T-helper 2 cell treated with Interferon-gamma antibody and Interleukin-4, amounts not matched to agents 100 ng/mL and 5 ng/mL, for 36 hours (primary cell): ENCODE results near the gene POLR2J. TPM values are rescaled to one million over a fixed set of nuclear protein-coding genes. Genes with fewer than 3 reads are reported as not detected.
"Not testable (repeated sequence)": the region's sequence is repeated elsewhere in the genome, so short reads cannot be mapped to it uniquely, and the experiment has no call there.

ENCODE experiments used
- intact Hi-C: fragments of 100-400 bp; cut with micrococcal nuclease; formaldehyde crosslinking; loops from one replicate; pipeline ENCODE4 v1.15.1; 2023
- total RNA-seq: library from RNA; stranded (reverse); gene quantifications from 2 replicates; pipeline ENCODE4 v1.2.3, GENCODE V29; 2022

The POLR2J gene
- total RNA-seq, 1 donor from 2014 or later, result 51.7 TPM

DNA sequence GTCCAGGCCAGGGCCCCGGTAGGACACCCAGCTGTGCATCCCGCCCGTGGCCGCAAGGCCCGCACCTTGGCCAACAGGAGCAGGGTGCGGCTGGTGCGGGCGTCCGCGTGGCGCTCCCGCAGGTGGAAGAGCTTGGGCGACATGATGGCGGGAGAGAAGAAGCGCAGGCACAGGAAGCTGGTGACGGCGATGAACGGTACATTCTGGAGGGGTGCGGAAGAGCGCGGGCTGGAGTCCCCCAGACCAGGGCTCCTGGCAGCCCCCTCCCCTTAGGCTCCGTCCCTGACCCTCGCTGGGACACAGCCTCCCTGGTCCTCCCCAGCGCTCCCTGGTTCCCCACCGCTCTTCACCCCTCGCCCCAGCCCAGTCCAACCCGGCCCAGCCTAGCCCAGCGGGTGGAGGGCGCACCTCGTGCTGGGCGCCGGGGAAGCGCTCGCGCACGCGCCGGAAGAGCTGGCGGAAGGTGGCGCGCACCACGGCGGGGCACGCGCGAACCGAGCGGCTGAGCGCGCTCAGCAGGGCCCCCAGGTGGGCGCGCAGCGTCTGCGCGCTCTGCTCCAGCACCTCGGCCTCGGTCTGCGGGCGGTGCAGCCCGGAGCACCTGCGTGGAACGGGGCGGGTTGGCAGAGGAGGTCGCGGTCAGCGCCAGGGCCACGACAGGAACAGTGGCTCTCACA lies 15.9 kb upstream of the POLR2J start:
- intact Hi-C loops, result not testable (repeated sequence)

DNA sequence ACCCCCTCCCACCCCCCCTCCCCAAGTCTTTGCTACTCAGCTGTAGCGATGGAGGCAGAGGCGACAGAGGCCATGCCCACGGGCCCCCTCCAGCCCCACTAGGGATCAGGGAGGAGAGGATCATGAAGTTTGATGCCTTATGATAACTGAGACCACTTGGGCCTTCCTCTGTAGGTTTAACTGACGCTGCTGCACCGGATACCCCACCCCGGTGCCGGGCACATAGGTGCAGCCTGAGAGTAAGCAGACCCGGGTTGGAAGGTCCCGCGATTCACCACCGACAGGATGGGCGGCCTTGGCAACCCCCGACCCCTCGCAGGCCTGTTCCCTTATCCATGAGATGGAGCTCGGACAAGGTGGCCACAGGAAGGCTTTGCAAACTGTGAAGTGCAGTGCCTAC lies 15.3 kb upstream of the POLR2J start:
- intact Hi-C loops, result not testable (repeated sequence)

DNA sequence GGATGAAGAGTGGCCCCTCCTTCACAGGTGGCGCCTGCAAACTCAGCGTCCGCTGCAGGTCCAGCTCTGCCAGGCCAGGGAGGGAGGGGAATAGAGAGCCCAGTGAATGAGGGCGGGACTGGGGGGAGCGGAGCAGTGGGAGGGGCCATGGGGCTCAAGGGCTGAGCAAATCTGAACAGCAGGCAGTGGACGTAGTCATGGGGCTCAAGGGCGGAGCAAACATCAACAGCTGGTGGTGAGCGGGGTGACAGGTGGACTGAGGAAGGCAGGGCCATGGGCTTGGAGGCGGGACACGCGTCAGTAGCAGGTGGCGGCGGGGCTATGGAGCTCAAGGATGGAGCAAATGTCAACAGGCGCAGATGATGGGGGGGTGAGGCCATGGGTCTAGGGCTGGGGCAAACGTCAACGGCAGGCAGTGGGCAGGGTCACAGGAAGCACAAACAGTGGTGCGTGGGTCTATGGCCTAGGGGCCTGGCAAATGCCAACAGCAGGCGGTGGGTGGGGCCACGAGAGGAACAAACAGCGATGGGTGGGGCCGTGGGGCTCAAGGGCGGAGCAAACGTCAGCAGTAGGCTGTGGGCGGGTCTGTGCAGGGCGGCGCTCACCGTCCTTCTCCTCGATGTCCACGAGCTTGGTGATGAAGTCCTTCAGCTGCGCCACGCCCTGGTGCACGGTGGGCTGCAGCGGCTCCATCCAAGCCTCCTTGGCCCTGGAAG lies 14.7 kb upstream of the POLR2J start:
- intact Hi-C loops, result not testable (repeated sequence)

DNA sequence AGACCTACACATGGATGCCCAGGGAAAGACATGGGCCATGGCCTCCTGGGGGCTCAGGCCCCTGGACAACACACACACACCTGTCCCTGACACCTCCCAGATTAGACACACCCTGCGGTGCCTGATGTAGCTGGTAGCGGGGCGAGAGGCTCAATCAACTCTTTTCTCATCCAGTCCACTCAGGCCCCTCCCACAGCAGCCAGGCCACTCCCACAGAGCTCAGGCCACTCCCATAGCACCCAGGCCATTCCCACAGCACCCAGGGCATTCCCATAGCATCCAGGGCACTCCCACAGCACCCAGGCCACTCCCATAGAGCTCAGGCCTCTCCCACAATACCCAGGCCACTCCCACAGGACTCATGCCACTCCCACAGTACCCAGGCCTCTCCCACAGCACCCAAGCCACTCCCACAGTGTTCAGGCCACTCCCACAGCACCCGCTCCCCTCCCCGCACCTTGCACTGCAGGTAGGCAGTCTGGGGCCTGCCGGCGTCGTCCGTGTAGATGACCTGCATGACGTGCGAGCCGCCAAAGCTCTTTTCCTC lies 11.9 kb upstream of the POLR2J start:
- intact Hi-C loops, result not testable (repeated sequence)

DNA sequence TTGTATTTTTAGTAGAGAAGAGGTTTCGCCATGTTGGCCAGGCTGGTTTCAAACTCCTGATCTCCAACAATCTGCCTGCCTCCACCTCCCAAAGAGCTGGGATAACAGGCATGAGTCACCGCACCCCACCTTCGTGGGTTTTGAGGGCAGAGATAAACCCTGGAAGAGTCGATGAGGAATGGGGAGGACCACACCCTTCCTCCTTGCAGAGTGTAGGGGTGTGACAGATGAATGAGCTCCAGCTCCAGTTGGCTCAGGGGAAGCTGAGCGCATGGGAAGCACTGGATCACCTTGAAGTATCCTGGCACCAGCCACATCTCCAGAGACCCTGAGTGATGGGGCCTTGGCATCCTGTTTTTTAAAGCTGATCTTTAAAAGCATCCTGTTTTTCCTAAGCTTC lies 5.6 kb upstream of the POLR2J start:
- intact Hi-C loops, result not testable (repeated sequence)

DNA sequence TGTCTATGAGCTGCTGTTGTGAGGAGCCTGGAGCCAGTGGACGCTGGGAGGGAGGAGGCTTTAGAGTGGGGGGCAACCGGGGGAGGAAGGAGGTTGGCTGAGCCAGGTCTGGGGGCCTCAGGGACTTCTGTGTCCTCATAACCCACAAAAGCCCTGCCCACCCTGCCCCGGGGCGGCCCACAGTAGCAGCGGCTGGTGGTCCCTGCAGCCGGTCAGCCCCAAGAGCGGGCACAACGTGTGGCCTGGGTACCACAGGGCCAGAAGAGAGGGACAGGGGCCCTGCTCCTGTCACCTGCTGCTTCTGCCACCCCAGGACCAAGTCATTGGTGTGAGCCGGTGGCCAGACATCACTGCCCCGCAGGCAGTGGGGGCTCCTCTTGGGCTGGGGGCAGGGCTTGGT lies 3.2 kb upstream of the POLR2J start:
- intact Hi-C loops, result not testable (repeated sequence)

DNA sequence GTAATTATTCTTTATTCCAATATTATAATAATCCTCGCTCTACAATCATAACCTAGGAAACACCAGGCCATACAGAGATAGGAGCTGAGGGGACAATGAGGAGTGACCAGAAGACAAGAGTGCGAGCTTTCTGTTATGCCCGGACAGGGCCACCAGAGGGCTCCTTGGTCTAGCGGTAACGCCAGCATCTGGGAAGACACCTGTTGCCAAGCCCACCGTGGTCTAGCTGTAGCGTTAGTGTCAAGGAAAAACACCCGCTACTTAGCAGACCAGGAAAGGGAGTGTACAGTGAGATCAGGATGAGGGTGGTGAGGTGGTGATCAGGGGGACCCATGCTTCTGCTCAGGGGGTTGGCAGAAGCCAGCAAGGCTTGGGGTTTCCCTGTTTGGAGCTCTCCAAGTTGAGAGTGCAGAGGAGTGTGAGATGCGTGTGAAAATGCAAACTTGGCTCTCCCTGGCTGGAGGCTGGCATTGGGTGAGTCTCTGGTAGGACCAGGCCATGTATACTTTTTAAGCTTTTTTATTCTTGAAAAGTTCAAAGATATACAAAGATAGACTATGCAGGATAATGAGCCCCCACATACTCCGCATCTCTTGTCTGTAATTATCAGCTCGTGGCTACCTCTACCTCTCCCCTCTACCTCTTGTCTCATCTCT lies 1.4 kb upstream of the POLR2J start:
- intact Hi-C loops, result not testable (repeated sequence)

DNA sequence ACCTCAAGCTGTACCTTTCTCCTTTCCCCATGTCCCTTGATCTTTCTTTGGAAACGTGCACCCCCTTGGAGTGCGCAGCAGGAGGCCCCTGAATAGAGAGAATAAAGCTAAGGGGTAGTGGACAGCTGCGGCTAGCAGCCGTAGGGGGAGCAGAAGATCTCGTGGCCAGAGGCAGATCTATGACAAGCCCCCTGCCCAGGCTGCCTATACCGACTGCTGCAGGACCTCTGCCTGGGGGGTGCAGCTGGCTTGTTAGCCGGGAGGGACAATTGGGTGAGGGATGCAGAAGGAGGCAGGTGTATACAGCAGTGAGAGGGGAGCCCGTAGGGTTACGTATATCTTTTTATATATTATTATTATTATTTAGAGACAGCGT lies 475 bp upstream of the POLR2J start:
- intact Hi-C loops, result not testable (repeated sequence)

DNA sequence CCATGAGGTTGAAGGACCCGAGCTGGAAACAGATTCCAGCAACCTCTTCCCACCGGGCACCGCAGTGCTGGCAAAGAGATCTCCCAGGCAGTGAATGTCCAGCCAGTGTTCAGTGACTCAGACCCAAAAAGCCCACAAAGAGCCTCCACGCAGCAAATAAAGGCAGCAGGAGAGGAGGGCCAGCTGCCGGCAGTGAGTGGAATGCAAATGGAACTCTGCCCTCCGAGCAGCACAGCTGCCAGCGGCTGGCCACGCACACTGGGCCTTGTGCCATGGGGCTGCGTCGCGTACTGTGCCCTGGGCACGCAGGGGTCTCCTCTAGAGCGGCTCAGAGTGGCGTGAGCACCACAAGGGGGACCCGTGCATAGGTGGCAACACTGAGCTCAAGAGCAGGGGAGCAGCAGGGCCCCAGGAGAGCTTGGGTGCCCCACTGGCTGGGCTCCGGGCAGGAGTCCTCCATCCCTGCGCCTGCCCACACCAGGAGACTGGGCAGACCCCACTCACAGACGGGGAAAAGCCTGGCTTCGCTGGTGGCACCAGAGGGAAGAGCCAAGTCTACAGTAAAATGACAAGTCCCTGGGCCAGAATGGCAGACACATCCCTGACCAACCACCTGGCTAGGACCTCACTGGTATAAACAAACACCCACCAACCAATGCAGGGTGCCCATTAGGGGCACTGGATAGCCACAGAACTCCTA lies 3.8 kb downstream of the POLR2J start:
- intact Hi-C loops, result not testable (repeated sequence)

DNA sequence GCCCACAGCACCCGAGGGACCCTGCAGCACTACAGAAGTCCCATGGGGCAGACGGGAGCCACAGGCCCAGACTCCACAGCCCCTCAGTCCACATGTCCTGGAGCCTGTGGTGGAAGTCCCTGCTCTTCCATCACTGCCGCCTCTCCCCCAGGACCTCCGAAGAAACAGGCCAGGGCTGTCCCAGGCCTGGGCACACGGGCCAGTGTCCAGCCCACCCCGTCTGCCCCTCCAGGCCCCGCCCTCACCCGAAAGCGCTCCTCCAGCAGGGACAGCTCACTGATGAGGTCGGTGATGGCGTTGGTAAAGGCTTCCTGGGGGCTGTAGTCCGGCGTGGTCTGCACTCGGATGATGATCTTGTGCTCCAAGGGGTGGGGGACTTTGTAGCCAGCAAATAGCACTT lies 4.6 kb downstream of the POLR2J start:
- intact Hi-C loops, result not testable (repeated sequence)

DNA sequence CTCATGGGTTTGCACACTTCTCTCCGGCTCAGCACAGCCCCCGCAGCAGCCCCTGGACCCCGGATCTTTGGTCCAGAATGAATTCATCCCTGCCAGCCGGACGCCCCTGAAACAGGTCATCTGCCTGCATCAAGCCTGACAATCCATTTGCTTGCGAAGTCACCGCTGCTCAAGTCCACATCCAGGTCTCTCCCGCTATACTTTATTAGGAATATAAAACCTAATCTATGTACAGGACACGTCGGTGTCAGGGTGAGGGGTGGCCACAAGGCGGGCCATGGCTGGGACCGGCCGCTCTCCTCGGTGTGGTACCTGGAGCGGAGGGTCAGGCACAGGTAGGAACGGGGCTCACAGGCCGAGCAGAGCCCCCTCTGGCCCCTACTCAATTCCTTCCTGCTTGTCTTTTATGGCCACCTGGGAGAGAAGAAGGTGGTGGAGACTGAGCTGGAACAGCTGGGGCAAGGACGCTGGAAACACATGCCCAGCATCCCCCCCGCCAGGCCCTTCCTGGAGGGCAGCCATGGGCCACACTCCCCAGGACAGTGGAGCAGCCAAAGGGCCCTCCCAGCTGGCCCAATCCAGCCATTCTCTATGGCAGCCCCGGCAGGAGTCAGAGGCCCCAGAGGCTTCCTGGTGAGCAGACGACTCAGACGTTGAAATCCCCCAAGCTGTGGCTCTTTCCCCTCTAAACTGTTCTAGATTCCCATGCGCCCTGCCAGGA lies 5.3 kb downstream of the POLR2J start:
- intact Hi-C loops, result no loop called here

DNA sequence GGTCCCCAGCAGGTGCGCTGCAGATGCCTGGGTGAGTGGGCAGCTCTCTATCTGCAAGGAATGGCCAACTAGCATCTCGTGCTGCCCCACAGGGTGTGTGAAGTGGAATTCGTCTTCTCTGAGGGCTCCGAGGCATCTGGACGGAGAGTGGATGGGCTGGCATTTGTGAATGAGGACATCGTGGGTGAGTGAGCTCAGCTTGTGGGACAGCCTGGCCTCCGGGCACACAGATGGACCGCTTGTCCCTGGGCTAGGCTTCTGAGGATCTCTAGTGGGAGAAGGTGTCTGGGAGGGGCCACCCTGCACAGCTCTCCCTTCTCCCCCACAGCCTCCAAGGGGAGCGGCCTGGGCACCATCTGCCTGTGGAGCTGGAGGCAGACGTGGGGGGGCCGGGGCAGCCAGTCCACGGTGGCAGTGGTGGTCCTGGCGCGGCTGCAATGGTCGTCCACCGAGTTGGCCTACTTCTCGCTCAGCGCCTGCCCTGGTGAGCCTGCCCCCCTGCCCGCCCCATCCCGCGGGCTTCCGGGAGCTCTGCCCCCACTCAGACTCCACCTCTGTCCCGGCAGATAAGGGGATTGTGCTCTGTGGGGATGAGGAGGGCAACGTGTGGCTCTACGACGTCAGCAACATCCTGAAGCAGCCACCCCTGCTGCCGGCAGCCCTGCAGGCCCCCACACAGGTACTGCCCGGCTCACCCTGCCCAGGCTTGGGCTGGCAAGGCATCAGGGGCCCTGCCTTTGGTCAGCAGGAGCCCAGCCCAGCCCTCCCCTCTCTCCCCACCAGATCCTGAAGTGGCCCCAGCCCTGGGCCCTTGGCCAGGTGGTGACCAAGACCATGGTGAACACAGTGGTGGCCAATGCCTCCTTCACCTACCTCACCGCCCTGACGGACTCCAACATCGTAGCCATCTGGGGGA lies 6.3 kb downstream of the POLR2J start:
- intact Hi-C loops, result no loop called here

DNA sequence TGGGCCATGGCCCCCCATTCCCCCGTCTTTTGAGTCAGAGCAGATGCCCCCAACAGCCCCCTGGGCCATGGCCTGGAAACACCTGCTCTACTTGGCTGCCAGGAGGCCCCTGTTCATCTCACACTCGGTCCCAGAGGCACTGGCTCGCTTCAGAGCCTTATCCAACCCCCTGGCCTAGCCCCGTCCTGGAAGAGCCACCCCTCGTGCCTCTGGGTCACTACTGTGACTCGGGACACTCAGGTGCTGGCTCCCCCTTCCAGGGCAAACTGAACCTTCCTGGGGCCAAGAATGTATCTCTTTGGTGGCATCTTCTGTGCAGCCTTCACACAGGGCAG lies 7.0 kb downstream of the POLR2J start:
- intact Hi-C loops, result no loop called here

DNA sequence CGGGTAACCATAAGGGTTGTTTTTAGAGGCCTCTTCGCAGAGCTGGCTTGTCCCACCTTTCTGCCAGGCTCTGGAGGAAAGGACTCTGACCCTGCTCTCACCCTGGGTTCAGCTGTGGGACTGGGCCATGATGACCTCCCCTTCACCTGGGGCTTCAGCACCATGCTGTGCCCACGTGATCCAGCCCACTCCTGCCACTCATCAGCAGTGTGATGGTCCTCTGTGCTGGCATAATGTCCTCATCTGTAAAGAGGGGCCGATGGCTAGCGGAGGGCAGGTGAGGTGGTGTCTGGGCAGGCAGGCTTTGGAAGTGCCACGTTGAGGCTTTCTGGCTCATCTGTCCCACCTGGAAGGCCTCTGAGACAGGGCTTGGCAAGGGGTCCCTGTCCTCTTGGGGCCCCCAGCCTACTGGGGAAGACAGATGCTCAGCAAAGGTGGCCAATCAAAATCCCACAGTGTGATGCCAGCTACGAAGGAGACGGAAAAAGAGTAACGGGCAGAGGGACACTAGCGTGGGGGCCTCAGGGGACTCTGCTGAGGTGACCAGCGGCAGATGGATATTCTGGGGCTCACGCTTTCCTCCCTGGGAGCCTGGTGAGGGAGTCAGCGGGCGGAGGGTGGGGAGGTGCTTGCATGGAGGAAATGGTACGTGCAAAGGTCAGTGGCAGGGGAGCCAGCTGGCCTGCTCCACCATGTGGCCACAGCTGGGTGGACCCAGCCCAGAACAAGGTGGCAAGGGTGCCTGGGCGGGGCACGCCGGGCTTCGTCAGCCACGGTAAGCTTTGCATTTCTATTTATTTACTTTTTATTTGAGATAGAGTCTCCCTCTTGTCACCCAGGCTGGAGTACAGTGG lies 8.5 kb downstream of the POLR2J start:
- intact Hi-C loops, result loop anchor here (5.0 kb wide), 1 partner anchor 68 kb away; no protein-coding TSS in a partner anchor

DNA sequence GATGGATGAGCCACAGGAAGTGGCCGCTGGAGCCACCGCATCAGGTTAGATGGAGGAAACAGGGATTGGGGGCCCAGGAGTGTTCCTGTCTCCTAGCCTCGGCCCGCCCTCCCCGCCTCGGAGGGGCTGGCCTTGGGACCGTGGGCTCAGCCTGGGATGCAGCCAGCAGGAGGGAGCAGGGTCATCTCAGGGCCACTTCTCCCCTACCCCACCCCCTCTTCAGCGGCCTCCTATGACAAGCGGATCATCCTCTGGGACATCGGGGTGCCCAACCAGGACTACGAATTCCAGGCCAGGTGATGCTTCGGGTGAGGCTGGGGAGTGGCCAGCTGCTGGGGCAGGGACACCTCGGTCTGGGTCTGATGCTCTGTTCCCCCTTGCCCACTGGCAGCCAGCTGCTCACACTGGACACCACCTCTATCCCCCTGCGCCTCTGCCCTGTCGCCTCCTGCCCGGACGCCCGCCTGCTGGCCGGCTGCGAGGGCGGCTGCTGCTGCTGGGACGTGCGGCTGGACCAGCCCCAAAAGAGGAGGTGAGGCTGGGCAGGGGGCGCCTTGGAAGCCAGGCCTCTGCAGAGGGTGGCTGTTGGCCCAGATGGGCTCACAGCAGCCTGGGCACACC lies 9.3 kb downstream of the POLR2J start:
- intact Hi-C loops, result loop anchor here (5.0 kb wide), 1 partner anchor 67 kb away; no protein-coding TSS in a partner anchor

DNA sequence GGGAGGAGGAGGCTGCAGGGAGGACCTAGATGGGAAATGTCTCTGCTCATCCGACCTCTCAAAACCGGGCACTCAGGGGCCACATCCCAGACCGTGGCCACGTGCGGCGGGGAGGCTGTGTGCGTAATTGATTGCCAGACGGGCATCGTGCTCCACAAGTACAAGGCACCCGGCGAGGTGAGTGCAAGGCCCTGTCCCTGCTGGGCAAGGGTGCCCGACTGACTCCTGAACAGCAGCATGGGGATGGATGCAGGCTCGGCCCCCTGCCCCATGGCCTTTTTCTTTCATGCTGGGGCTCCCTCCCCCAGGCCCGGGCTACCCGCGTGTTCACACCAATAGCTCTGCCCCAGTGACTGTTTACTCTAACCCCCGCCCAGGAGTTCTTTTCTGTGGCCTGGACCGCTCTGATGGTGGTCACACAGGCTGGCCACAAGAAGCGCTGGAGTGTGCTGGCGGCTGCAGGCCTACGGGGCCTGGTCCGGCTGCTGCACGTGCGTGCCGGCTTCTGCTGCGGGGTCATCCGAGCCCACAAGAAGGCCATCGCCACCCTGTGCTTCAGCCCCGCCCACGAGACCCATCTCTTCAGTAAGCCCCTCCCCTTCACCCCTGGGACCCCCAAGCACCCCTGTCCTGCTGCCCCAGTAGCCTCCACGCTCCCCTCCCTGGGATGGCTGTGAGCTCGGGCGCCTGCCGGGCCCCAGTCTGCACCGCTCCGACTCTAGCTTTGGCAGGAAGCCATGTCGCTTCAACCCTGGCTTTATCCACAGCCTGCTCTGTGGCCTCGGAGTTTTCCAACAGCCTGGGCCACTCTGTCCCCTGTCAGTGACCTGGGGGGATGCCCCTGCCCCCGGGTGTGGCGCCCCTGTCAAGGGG lies 10.0 kb downstream of the POLR2J start:
- intact Hi-C loops, result loop anchor here (5.0 kb wide), 1 partner anchor 66 kb away; no protein-coding TSS in a partner anchor
